IMR-90 (cell line): ENCODE results near the gene TSPAN4. TPM values are rescaled to one million over a fixed set of nuclear protein-coding genes. Genes with fewer than 3 reads are reported as not detected.

Experiments used
- ATAC-seq: fragments of 200-7000 bp; cut with Tn5 transposase; 2 replicates; pipeline ENCODE4 v1.9.1; 2020; ENCODE audit warnings: low read depth, mild to moderate bottlenecking, moderate library complexity
- BruUV-seq: library from RNA; stranded (reverse); fragments of 400-500 nt; replicated peaks from 2 replicates; lab custom pipeline; 2021; lab: Mats Ljungman, UMichigan
- CTCF ChIA-PET: fragments of 300-600 bp; formaldehyde crosslinking; extraction: SDS; loops from one replicate; lab custom pipeline; 2021; ENCODE audit warnings: antibody characterized with exemption; lab: Yijun Ruan, JAX
- POLR2A ChIA-PET: fragments of 300-600 bp; sonication (Branson Sonifier 250); formaldehyde crosslinking; loops from one replicate; lab custom pipeline; 2022; ENCODE audit warnings: antibody characterized with exemption; ENCODE audit not compliant: unreplicated experiment; lab: Charles Lee
- DNase-seq: peaks from one replicate; pipeline ENCODE4 v3.0.0; 2013
- H2AFZ ChIP-seq: replicated peaks from 2 replicates; pipeline ENCODE3; 2013; ENCODE audit warnings: low read length, mild to moderate bottlenecking; ENCODE audit not compliant: poor library complexity
- H2AK5ac ChIP-seq: 2 replicates; pipeline ENCODE4 v1.6.1; 2013; ENCODE audit warnings: low read depth, low read length, inconsistent platforms
- H2AK9ac ChIP-seq: replicated peaks from 2 replicates; pipeline ENCODE3; 2013; ENCODE audit warnings: mild to moderate bottlenecking, low read depth, low read length, moderate library complexity; ENCODE audit not compliant: poor library complexity
- H2BK120ac ChIP-seq: 2 replicates; pipeline ENCODE4 v1.6.1; 2013; ENCODE audit warnings: low read depth, low read length, inconsistent platforms
- H2BK15ac ChIP-seq: 3 replicates; pipeline ENCODE4 v1.6.1; 2013; ENCODE audit warnings: low read depth, low read length, inconsistent platforms
- H2BK20ac ChIP-seq: 2 replicates; pipeline ENCODE4 v1.6.1; 2013; ENCODE audit warnings: low read depth, mild to moderate bottlenecking, inconsistent platforms, low read length, moderate library complexity
- H2BK5ac ChIP-seq: 2 replicates; pipeline ENCODE4 v1.6.1; 2013; ENCODE audit warnings: mild to moderate bottlenecking, low read depth, low read length, inconsistent platforms; ENCODE audit not compliant: poor library complexity, severe bottlenecking
- H3K14ac ChIP-seq: replicated peaks from 2 replicates; pipeline ENCODE4 v1.6.1; 2013; ENCODE audit warnings: low read depth, low read length, inconsistent platforms
- H3K18ac ChIP-seq: 2 replicates; pipeline ENCODE4 v1.6.1; 2013; ENCODE audit warnings: low read depth, low read length, control low read depth
- H3K23ac ChIP-seq: 2 replicates; pipeline ENCODE4 v1.6.1; 2013; ENCODE audit warnings: low read depth, low read length, inconsistent platforms
- H3K27ac ChIP-seq: 2 replicates; pipeline ENCODE4 v1.5.1; 2013; ENCODE audit warnings: mild to moderate bottlenecking, control low read depth, low read length; ENCODE audit not compliant: insufficient read depth
- H3K27me3 ChIP-seq: 2 replicates; pipeline ENCODE4 v1.6.1; 2013; ENCODE audit warnings: low read length; ENCODE audit not compliant: control insufficient read depth, insufficient read depth
- H3K36me3 ChIP-seq: 2 replicates; pipeline ENCODE4 v1.6.1; 2013; ENCODE audit warnings: low read length, mixed read lengths; ENCODE audit not compliant: control insufficient read depth, insufficient read depth
- H3K4ac ChIP-seq: 2 replicates; pipeline ENCODE4 v1.6.1; 2013; ENCODE audit warnings: low read depth, low read length, inconsistent platforms
- H3K4me1 ChIP-seq: 2 replicates; pipeline ENCODE4 v1.6.1; 2013; ENCODE audit warnings: low read length, mixed read lengths; ENCODE audit not compliant: control insufficient read depth, insufficient read depth
- H3K4me2 ChIP-seq: 2 replicates; pipeline ENCODE4 v1.6.1; 2013; ENCODE audit warnings: low read depth, mild to moderate bottlenecking, control low read depth, low read length, moderate library complexity
- H3K4me3 ChIP-seq: 2 replicates; pipeline ENCODE4 v1.5.1; 2013; ENCODE audit warnings: low read depth, mild to moderate bottlenecking, control low read depth, low read length, moderate library complexity; ENCODE audit not compliant: insufficient read depth
- H3K56ac ChIP-seq: 2 replicates; pipeline ENCODE4 v1.6.1; 2013; ENCODE audit warnings: low read length, inconsistent platforms; ENCODE audit not compliant: insufficient read depth; ENCODE audit errors: extremely low read depth
- H3K79me1 ChIP-seq, 2 experiments: 2 replicates each; pipeline ENCODE4 v1.6.1; 2013; ENCODE audit warnings: low read length in 2 of 2, inconsistent platforms in 1 of 2, low read depth in 1 of 2
- H3K9ac ChIP-seq: 2 replicates; pipeline ENCODE4 v1.6.1; 2013; ENCODE audit warnings: low read depth, low read length, control low read depth
- H3K9me1 ChIP-seq: 2 replicates; pipeline ENCODE4 v1.6.1; 2013; ENCODE audit warnings: low read length, inconsistent platforms; ENCODE audit not compliant: insufficient read depth
- H3K9me3 ChIP-seq: 2 replicates; pipeline ENCODE4 v1.6.1; 2013; ENCODE audit warnings: low read length; ENCODE audit not compliant: control insufficient read depth, insufficient read depth
- H4K20me1 ChIP-seq: 2 replicates; pipeline ENCODE4 v1.6.1; 2013; ENCODE audit warnings: low read length, inconsistent platforms; ENCODE audit not compliant: insufficient read depth
- H4K5ac ChIP-seq: 2 replicates; pipeline ENCODE4 v1.6.1; 2013; ENCODE audit warnings: mild to moderate bottlenecking, low read depth, low read length, control low read depth
- H4K8ac ChIP-seq, 2 experiments: 2 replicates each; pipeline ENCODE4 v1.6.1; 2013; ENCODE audit warnings: low read depth in 2 of 2, low read length in 2 of 2, control low read depth in 1 of 2, inconsistent platforms in 1 of 2
- H4K91ac ChIP-seq: 2 replicates; pipeline ENCODE4 v1.6.1; 2013; ENCODE audit warnings: low read depth, low read length, inconsistent platforms; ENCODE audit not compliant: insufficient read depth
- BHLHE40 ChIP-seq: fragments of 150-350 bp; IDR thresholded peaks from 2 replicates; pipeline ENCODE4 v1.6.1; 2016; ENCODE audit warnings: mild to moderate bottlenecking, low read depth, low read length
- CEBPB ChIP-seq: IDR thresholded peaks from 2 replicates; pipeline ENCODE4 v1.6.1; 2012; ENCODE audit warnings: low read depth, low read length, improper control_type of control experiment
- CHD1 ChIP-seq: IDR thresholded peaks from 2 replicates; pipeline ENCODE4 v1.6.1; 2012; ENCODE audit warnings: low read depth, low read length, improper control_type of control experiment
- FOS ChIP-seq: fragments of 150-350 bp; IDR thresholded peaks from 2 replicates; pipeline ENCODE4 v1.6.1; 2016; ENCODE audit warnings: low read depth, low read length
- MAFK ChIP-seq: IDR thresholded peaks from 2 replicates; pipeline ENCODE4 v1.6.1; 2012; ENCODE audit warnings: low read depth, low read length, improper control_type of control experiment
- MAZ ChIP-seq: IDR thresholded peaks from 2 replicates; pipeline ENCODE4 v1.6.1; 2012; ENCODE audit warnings: low read depth, mild to moderate bottlenecking, low read length, improper control_type of control experiment, moderate library complexity, borderline replicate concordance
- MXI1 ChIP-seq: IDR thresholded peaks from 2 replicates; pipeline ENCODE4 v1.6.1; 2012; ENCODE audit warnings: low read depth, mild to moderate bottlenecking, low read length, moderate library complexity, borderline replicate concordance
- NFE2L2 ChIP-seq: fragments of 150-350 bp; IDR thresholded peaks from 2 replicates; pipeline ENCODE4 v1.6.1; 2016; ENCODE audit warnings: low read depth, mild to moderate bottlenecking, low read length
- POLR2A ChIP-seq: IDR thresholded peaks from 2 replicates; pipeline ENCODE4 v1.6.1; 2012; ENCODE audit warnings: mild to moderate bottlenecking, low read depth, low read length
- RAD21 ChIP-seq: IDR thresholded peaks from 2 replicates; pipeline ENCODE4 v1.6.1; 2012; ENCODE audit warnings: low read length, improper control_type of control experiment
- RCOR1 ChIP-seq: IDR thresholded peaks from 2 replicates; pipeline ENCODE4 v1.6.1; 2012; ENCODE audit warnings: mild to moderate bottlenecking, low read length, improper control_type of control experiment; ENCODE audit not compliant: insufficient replicate concordance
- RFX5 ChIP-seq: IDR thresholded peaks from 2 replicates; pipeline ENCODE4 v1.8.0; 2012; ENCODE audit warnings: low read depth, mild to moderate bottlenecking, low read length, moderate library complexity
- SMC3 ChIP-seq: fragments of 150-350 bp; IDR thresholded peaks from 2 replicates; pipeline ENCODE4 v1.6.1; 2016; ENCODE audit warnings: low read depth, mild to moderate bottlenecking, antibody characterized with exemption, low read length, moderate library complexity
- WGBS, 2 experiments: methylation state at CpG; one replicate each; pipeline versions ENCODE4 v1.1.5 to v1.1.7; 2013; ENCODE audit warnings: missing lambda C conversion rate in 2 of 2; ENCODE audit not compliant: insufficient read length in 1 of 2; ENCODE audit errors: extremely low coverage in 2 of 2; 5-methylcytosine and 5-hydroxymethylcytosine counted together
- dilution Hi-C: fragments of 300-500 bp; cut with HindIII; formaldehyde crosslinking; loops from one replicate; pipeline ENCODE4 v1.14.3; 2018; ENCODE audit warnings: low sequenced_read_pairs; ENCODE audit not compliant: unreplicated experiment
- in situ Hi-C: fragments of 300-500 bp; cut with MboI; formaldehyde crosslinking; loops from 3 replicates; pipeline ENCODE4 v1.14.3; 2019; ENCODE audit warnings: low sequenced_read_pairs, inconsistent platforms, mixed read lengths
- intact Hi-C: fragments of 100-400 bp; cut with micrococcal nuclease; formaldehyde crosslinking; loops from 2 replicates; pipeline ENCODE4 v1.10.0; 2022
- polyA plus RNA-seq, 3 experiments: library from polyadenylated mRNA; depleted of rRNA; stranded (reverse); fragments of >200 nt; gene quantifications; 2 replicates each; pipeline ENCODE4 v1.2.3, GENCODE V29; 2012; ENCODE audit warnings: low replicate concordance in 1 of 3
- total RNA-seq: library from RNA; depleted of rRNA; stranded (reverse); fragments of >200 nt; gene quantifications from 2 replicates; pipeline ENCODE4 v1.2.3, GENCODE V29; 2012
- TF ChIP-seq, protein P1 (sequence below): conservative IDR thresholded peaks from 2 replicates; pipeline ENCODE4 v1.5.1; 2012; ENCODE audit warnings: mild to moderate bottlenecking, low read depth, low read length, improper control_type of control experiment
- TF ChIP-seq, protein P2 (sequence below): fragments of 150-350 bp; IDR thresholded peaks from 2 replicates; pipeline ENCODE4 v1.6.1; 2016; ENCODE audit warnings: low read depth, mild to moderate bottlenecking, low read length, moderate library complexity, borderline replicate concordance
- TF ChIP-seq, protein P3 (sequence below): fragments of 150-350 bp; IDR thresholded peaks from 2 replicates; pipeline ENCODE4 v1.6.1; 2017; ENCODE audit warnings: mild to moderate bottlenecking, antibody characterized with exemption, low read length, low read depth

TSPAN4 gene
- total and polyA plus RNA-seq, 2 of the 4 experiments (the other 2 are of a cell fraction): 161 to 293 TPM

DNA sequence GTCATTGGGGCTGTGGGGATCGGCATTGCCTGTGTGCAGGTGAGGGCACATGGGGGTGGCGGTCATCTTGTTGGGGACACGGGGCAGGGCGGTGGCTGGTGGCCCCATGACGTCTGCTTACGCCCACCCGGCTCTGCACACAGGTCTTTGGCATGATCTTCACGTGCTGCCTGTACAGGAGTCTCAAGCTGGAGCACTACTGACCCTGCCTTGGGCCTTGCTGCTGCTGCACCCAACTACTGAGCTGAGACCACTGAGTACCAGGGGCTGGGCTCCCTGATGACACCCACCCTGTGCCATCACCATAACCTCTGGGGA lies 4.7 kb upstream of the TSPAN4 start:
- dilution Hi-C loops (no loop called here), intact Hi-C loops (no loop called here), in situ Hi-C loops (no loop called here)
- Histone ChIP-seq H3K4me3 (no peak overlapping the region), H3K9me3 (no peaks in the 10 kb centered on the region), H2AFZ (no peak overlapping the region), H3K27me3 (no peaks in the 10 kb centered on the region), H4K91ac (no peak overlapping the region), H2BK15ac (no peak overlapping the region), H4K8ac (no peak overlapping the region), H3K9ac (no peak overlapping the region), H3K27ac (no peak overlapping the region), H4K20me1 (peaks cover 87% of the 10 kb centered on the region), H3K14ac (no peak overlapping the region), H3K4me2 (no peak overlapping the region), H2AK5ac (no peak overlapping the region), H2BK120ac (no peak overlapping the region), H3K79me1 (peaks cover 19 to 73% of the 10 kb centered on the region in 2 experiments; a peak in 3 of 4 replicates), H4K5ac (no peak overlapping the region), H3K36me3 (peaks cover 52% of the 10 kb centered on the region), H3K23ac (no peak overlapping the region), H3K56ac (no peak overlapping the region), H3K4me1 (peaks cover 24% of the 10 kb centered on the region), H2BK5ac (no peak overlapping the region), H2AK9ac (no peak overlapping the region), H3K4ac (no peak overlapping the region), H3K18ac (no peak overlapping the region), H3K9me1 (peaks cover 24% of the 10 kb centered on the region), H2BK20ac (no peak overlapping the region)
- BruUV-seq: TSS peak; percentile 90
- TF ChIP-seq, protein P1, sequence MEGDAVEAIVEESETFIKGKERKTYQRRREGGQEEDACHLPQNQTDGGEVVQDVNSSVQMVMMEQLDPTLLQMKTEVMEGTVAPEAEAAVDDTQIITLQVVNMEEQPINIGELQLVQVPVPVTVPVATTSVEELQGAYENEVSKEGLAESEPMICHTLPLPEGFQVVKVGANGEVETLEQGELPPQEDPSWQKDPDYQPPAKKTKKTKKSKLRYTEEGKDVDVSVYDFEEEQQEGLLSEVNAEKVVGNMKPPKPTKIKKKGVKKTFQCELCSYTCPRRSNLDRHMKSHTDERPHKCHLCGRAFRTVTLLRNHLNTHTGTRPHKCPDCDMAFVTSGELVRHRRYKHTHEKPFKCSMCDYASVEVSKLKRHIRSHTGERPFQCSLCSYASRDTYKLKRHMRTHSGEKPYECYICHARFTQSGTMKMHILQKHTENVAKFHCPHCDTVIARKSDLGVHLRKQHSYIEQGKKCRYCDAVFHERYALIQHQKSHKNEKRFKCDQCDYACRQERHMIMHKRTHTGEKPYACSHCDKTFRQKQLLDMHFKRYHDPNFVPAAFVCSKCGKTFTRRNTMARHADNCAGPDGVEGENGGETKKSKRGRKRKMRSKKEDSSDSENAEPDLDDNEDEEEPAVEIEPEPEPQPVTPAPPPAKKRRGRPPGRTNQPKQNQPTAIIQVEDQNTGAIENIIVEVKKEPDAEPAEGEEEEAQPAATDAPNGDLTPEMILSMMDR: no peak
- TF ChIP-seq CHD1 (no peak), POLR2A (no peak), RCOR1 (no peak), MAZ (no peak), RFX5 (no peak), MXI1 (no peak), SMC3 (no peak), MAFK (no peak), FOS (no peak), BHLHE40 (no peak), CEBPB (no peak), NFE2L2 (no peak), RAD21 (no peak)
- TF ChIP-seq, protein P2, sequence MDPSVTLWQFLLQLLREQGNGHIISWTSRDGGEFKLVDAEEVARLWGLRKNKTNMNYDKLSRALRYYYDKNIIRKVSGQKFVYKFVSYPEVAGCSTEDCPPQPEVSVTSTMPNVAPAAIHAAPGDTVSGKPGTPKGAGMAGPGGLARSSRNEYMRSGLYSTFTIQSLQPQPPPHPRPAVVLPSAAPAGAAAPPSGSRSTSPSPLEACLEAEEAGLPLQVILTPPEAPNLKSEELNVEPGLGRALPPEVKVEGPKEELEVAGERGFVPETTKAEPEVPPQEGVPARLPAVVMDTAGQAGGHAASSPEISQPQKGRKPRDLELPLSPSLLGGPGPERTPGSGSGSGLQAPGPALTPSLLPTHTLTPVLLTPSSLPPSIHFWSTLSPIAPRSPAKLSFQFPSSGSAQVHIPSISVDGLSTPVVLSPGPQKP: no peak
- TF ChIP-seq, protein P3, sequence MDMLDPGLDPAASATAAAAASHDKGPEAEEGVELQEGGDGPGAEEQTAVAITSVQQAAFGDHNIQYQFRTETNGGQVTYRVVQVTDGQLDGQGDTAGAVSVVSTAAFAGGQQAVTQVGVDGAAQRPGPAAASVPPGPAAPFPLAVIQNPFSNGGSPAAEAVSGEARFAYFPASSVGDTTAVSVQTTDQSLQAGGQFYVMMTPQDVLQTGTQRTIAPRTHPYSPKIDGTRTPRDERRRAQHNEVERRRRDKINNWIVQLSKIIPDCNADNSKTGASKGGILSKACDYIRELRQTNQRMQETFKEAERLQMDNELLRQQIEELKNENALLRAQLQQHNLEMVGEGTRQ: no peak
- CTCF ChIA-PET: no interaction called here
- POLR2A ChIA-PET: interaction anchor here (1.8 kb wide), 1 partner anchor 19 kb away, joined by 5 read pairs; the partner anchor contains the start of gene PNPLA2
- WGBS, 2 experiments: 82% methylated on average over 8 of the region's 8 CpGs; no CpG with 5 or more reads in 1 of the 2 experiments
- DNase-seq: no peak
- ATAC-seq: no peak
